Lower leg skin (tissue), 4 donors: ENCODE data around the gene CHP2. TPM values are rescaled to one million over a fixed set of nuclear protein-coding genes. Genes with fewer than 3 reads are reported as not detected.

Experiments used
- DNase-seq, 2 donors: peaks; one replicate each; pipeline ENCODE4 v3.0.0-alpha.2; 2019; ENCODE audit warnings: low spot score in 2 of 2
- H3K4me3 ChIP-seq: fragments of 200-600 bp; sonication (generic); 2 replicates; pipeline ENCODE4 v1.5.1; 2017; ENCODE audit warnings: mild to moderate bottlenecking, low read depth; ENCODE audit not compliant: poor library complexity, severe bottlenecking
- POLR2A ChIP-seq, 2 donors: fragments of 450-650 bp; IDR thresholded peaks; one replicate each; pipeline ENCODE4 v1.6.1; 2016 to 2017; ENCODE audit warnings: antibody characterized with exemption in 2 of 2, mild to moderate bottlenecking in 1 of 2, moderate library complexity in 1 of 2
- WGBS, 2 donors: methylation state at CpG; one replicate each; pipeline ENCODE4 v1.1.5; 2018; 5-methylcytosine and 5-hydroxymethylcytosine counted together
- intact Hi-C: fragments of 100-400 bp; cut with DNase I; formaldehyde crosslinking; loops from one replicate; pipeline ENCODE4 v1.15.0; 2023; ENCODE audit warnings: low total_unique reads
- total RNA-seq, 4 donors: library from RNA; depleted of rRNA; stranded (reverse); fragments of >200 nt; gene quantifications; one replicate each; pipeline ENCODE4 v1.1.0, GENCODE V29; 2016
- TF ChIP-seq, protein P1 (sequence below), 3 donors: fragments of 450-650 bp; IDR thresholded peaks; one replicate each; pipeline ENCODE4 v1.5.1; 2016; ENCODE audit warnings: antibody characterized with exemption in 3 of 3, mild to moderate bottlenecking in 3 of 3, moderate library complexity in 2 of 3

Gene CHP2
- total RNA-seq, 4 donors from 2014 or later: 120 to 176 (median 134) TPM

DNA sequence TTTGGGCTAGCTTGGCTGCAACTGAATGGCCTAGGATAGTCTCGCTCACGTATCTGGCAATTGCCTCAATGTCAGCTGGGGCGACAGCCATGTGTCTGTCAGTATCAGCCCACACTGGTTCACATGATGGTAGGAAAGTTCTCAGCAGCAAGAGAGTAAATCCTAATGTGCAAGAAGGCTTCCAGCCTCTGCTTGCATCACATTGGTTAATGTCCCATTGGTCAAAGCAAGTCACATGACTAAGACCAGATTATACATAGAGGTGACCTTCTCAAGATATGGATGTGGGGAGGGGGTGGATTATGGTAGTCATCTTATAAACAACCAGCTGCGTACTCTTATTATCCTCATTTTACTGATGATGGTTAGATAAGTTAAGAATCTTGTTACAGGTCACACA, 31.0 kb downstream of the CHP2 start:
- intact Hi-C loops: no loop called here
- DNase-seq: no peak
- WGBS, 2 donors: 85 to 87% methylated on average over 4 of the region's 4 CpGs
- H3K4me3 ChIP-seq: no peak overlapping the region
- TF ChIP-seq, protein P1, sequence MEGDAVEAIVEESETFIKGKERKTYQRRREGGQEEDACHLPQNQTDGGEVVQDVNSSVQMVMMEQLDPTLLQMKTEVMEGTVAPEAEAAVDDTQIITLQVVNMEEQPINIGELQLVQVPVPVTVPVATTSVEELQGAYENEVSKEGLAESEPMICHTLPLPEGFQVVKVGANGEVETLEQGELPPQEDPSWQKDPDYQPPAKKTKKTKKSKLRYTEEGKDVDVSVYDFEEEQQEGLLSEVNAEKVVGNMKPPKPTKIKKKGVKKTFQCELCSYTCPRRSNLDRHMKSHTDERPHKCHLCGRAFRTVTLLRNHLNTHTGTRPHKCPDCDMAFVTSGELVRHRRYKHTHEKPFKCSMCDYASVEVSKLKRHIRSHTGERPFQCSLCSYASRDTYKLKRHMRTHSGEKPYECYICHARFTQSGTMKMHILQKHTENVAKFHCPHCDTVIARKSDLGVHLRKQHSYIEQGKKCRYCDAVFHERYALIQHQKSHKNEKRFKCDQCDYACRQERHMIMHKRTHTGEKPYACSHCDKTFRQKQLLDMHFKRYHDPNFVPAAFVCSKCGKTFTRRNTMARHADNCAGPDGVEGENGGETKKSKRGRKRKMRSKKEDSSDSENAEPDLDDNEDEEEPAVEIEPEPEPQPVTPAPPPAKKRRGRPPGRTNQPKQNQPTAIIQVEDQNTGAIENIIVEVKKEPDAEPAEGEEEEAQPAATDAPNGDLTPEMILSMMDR (IDR thresholded peaks at IDR 0.05): no peak
- TF ChIP-seq POLR2A (IDR thresholded peaks at IDR 0.05): no peak

- no peak overlapping the region for H3K4me3 ChIP-seq
- TF ChIP-seq, protein P1 (IDR thresholded peaks at IDR 0.05): no peak
- TF ChIP-seq POLR2A (IDR thresholded peaks at IDR 0.05): no peak
- DNase-seq: no peak
- intact Hi-C loops: no loop called here
- 31 to 38% methylated on average over 6 of the region's 6 CpGs for WGBS, 2 donors
Measured at GRCh38 chr16:23786964-23787561, 32.2 kb downstream of the CHP2 start.

DNA sequence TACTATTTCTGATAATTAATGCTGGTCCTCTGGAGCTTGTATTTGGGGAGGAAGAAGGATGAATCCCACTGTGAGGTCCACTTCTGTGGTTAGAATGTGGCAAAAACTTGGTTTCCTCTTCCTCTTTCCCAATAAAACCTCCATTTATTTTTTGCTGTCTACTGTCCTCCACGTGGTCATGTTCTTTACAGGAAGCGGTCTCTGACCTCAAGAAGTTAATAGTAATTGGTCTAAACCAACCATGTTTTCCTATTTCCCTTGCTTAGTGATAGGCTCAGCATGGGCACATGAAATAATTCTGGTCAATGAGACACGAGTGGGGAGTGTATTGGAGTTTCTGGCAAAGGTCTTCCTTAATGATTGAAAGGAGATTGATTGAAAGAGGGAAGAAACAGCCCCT, 33.9 kb downstream of the CHP2 start:
- intact Hi-C loops: no loop called here
- DNase-seq: no peak
- H3K4me3 ChIP-seq: no peak overlapping the region
- no peak for TF ChIP-seq POLR2A (IDR thresholded peaks at IDR 0.05)
- TF ChIP-seq, protein P1 (IDR thresholded peaks at IDR 0.05): no peak
- WGBS, 2 donors: 72 to 76% methylated on average over 3 of the region's 3 CpGs

DNA sequence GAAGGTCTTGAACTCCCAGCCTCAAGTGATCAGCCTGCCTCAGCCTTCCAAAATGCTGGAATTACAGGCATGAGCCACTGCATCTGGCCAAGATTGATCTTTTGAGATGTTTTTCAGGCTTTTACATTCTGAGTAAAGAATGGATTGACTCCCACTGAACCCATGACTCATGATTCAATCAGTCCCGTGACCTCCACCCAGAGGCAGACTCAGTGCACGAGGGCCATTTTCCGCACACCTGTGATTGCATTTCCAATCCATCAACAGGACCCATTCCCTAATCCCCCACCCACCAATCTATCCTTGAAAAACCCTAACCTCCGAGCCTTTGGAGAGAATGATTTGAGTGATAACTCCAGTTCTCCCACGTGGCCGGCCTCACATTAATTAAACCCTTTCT, 40.6 kb downstream of the CHP2 start:
- TF ChIP-seq, protein P1 (IDR thresholded peaks at IDR 0.05): no peak
- no peak for TF ChIP-seq POLR2A (IDR thresholded peaks at IDR 0.05)

DNA sequence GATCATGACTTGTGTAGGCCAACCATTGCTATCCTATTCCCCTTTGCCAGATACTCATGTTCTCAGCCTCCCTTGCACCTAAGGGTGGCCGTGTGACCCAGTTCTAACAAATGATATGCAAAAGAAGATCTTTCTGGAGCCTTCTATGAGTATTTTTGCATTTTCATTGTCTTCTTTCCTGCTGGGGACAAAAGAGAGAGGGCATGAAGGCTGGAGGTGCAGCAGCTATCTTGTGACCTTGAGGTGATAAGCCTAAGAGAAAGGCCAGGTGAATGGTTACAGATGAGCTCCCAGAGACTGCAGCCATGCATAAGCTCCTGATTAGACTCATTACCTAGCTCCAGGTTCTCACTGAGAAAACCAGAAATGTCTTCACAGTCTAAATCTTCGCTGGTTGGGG, 42.1 kb downstream of the CHP2 start:
- no peak for DNase-seq
- intact Hi-C loops: no loop called here
- H3K4me3 ChIP-seq: no peak overlapping the region
- TF ChIP-seq, protein P1 (IDR thresholded peaks at IDR 0.05): no peak
- TF ChIP-seq POLR2A (IDR thresholded peaks at IDR 0.05): no peak
- 76 to 83% methylated on average over 2 of the region's 2 CpGs for WGBS, 2 donors

More for the DNA sequence above, 40.6 kb downstream of the CHP2 start:
- no peak for DNase-seq
- intact Hi-C loops: no loop called here
- H3K4me3 ChIP-seq: no peak overlapping the region
- 81 to 83% methylated on average over 6 of the region's 6 CpGs for WGBS, 2 donors

DNA sequence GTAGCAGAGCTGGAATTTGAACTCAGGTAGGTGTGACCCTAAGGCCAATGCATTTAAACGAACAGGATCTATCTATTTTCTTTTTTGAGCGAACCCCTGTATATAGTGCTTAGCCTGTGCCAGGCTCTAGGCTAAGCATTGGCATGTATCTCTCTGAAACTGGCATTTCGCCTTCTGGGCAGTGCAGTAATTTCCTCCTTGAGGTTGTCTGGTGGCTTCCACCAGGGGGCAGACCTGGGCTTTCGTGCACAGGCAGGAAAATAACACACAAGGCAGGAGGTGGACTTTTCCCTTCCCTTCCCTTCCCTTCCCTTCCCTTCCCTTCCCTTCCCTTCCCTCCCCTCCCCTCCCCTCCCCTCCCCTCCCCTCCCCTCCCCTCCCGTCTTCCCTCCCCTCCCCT, 46.6 kb downstream of the CHP2 start:
- H3K4me3 ChIP-seq: no peak overlapping the region
- intact Hi-C loops: loop anchor here (10.0 kb wide), 1 partner anchor 47 kb away; the partner anchor contains the start of gene CHP2
- DNase-seq: peak; percentile 59 to 90
- TF ChIP-seq POLR2A (IDR thresholded peaks at IDR 0.05): no peak
- TF ChIP-seq, protein P1 (IDR thresholded peaks at IDR 0.05): peak in 1 of 3 donors; percentile 51
- WGBS, 2 donors: 6 to 7% methylated on average over 4 of the region's 5 CpGs
